GM23338 (cell line): Measurements from ENCODE around the gene DHPS. TPM values are rescaled to one million over a fixed set of nuclear protein-coding genes. Genes with fewer than 3 reads are reported as not detected.

ENCODE experiments used
- ATAC-seq: fragments of 200-7000 bp; cut with Tn5 transposase; 3 replicates; pipeline ENCODE4 v1.9.1; 2020
- DNase-seq: peaks from one replicate; pipeline ENCODE4 v3.0.0-alpha.2; 2015; ENCODE audit warnings: low spot score
- H2AFZ ChIP-seq: fragments of 200-600 bp; sonication (generic); 2 replicates; pipeline ENCODE4 v1.8.0; 2016; ENCODE audit warnings: antibody characterized with exemption, mild to moderate bottlenecking, moderate library complexity
- H3F3A ChIP-seq: fragments of 200-600 bp; sonication (generic); replicated peaks from 2 replicates; pipeline ENCODE4 v1.8.0; 2017; ENCODE audit warnings: antibody characterized with exemption, mixed run types, low read depth
- H3K27ac ChIP-seq: fragments of 200-600 bp; sonication (generic); 2 replicates; pipeline ENCODE4 v1.6.1; 2016; ENCODE audit warnings: low read depth
- H3K27me3 ChIP-seq: fragments of 200-600 bp; sonication (generic); 2 replicates; pipeline ENCODE4 v1.8.0; 2016; ENCODE audit warnings: mild to moderate bottlenecking, mixed run types, moderate library complexity; ENCODE audit not compliant: insufficient read depth
- H3K36me3 ChIP-seq: fragments of 200-600 bp; sonication (generic); 2 replicates; pipeline ENCODE4 v1.8.0; 2016; ENCODE audit warnings: mild to moderate bottlenecking; ENCODE audit not compliant: insufficient read depth
- H3K4me1 ChIP-seq: fragments of 200-600 bp; sonication (generic); 2 replicates; pipeline ENCODE4 v1.8.0; 2016; ENCODE audit warnings: mild to moderate bottlenecking, moderate library complexity; ENCODE audit not compliant: insufficient read depth
- H3K4me2 ChIP-seq: fragments of 200-600 bp; sonication (generic); 2 replicates; pipeline ENCODE4 v1.7.1; 2017; ENCODE audit warnings: mixed run types
- H3K4me3 ChIP-seq: fragments of 200-600 bp; sonication (generic); 2 replicates; pipeline ENCODE4 v1.6.1; 2016; ENCODE audit warnings: mixed run types
- H3K79me2 ChIP-seq: fragments of 200-600 bp; sonication (generic); replicated peaks from 2 replicates; pipeline ENCODE4 v1.8.0; 2017; ENCODE audit warnings: mild to moderate bottlenecking; ENCODE audit not compliant: insufficient read depth
- H3K9me2 ChIP-seq: fragments of 200-600 bp; sonication (generic); 2 replicates; pipeline ENCODE4 v1.8.0; 2017; ENCODE audit not compliant: insufficient read depth
- H4K20me1 ChIP-seq: fragments of 200-600 bp; sonication (generic); replicated peaks from 2 replicates; pipeline ENCODE4 v1.8.0; 2017; ENCODE audit warnings: mild to moderate bottlenecking; ENCODE audit not compliant: insufficient read depth
- H3K27ac Mint-ChIP-seq: 2 replicates; pipeline ENCODE4 v1.8.0; 2020; ENCODE audit warnings: inconsistent platforms, mild to moderate bottlenecking, moderate library complexity, mixed read lengths
- H3K27me3 Mint-ChIP-seq: 3 replicates; pipeline ENCODE4 v1.8.0; 2022; ENCODE audit warnings: low read depth, mild to moderate bottlenecking, moderate library complexity, mixed read lengths, inconsistent platforms; ENCODE audit not compliant: insufficient read depth, poor library complexity
- H3K36me3 Mint-ChIP-seq: 3 replicates; pipeline ENCODE4 v1.8.0; 2021; ENCODE audit warnings: low read depth, mild to moderate bottlenecking, inconsistent platforms, moderate library complexity, mixed read lengths
- H3K4me1 Mint-ChIP-seq: 3 replicates; pipeline ENCODE4 v1.8.0; 2020; ENCODE audit warnings: mild to moderate bottlenecking, inconsistent platforms, mixed read lengths
- H3K4me3 Mint-ChIP-seq: 3 replicates; pipeline ENCODE4 v1.8.0; 2021; ENCODE audit warnings: moderate library complexity, mild to moderate bottlenecking, inconsistent platforms, mixed read lengths
- H3K9me3 Mint-ChIP-seq: 3 replicates; pipeline ENCODE4 v1.8.0; 2020; ENCODE audit warnings: moderate library complexity, mild to moderate bottlenecking, inconsistent platforms, mixed read lengths
- CREB1 ChIP-seq: fragments of 250-450 bp; sonication (Bioruptor Pico); IDR thresholded peaks from 2 replicates; pipeline ENCODE4 v1.5.0; 2020; ENCODE audit warnings: low read depth, mild to moderate bottlenecking, moderate library complexity
- CTCF ChIP-seq, 2 experiments: fragments of 200-600 bp in 1 of 2; sonication (generic) in 1 of 2; conservative IDR thresholded peaks; 2 replicates each; pipeline versions ENCODE4 v1.5.1 to v1.6.1; 2016 to 2017; ENCODE audit warnings: antibody characterized with exemption in 2 of 2, low read depth in 2 of 2, mild to moderate bottlenecking in 2 of 2, moderate library complexity in 1 of 2
- ETS1 ChIP-seq: IDR thresholded peaks from 2 replicates; pipeline ENCODE4 v1.6.1; 2016; ENCODE audit warnings: antibody characterized with exemption
- EZH2 ChIP-seq: fragments of 200-600 bp; sonication (generic); IDR thresholded peaks from one replicate; pipeline ENCODE4 v1.8.0; 2017; ENCODE audit warnings: antibody characterized with exemption, mild to moderate bottlenecking, low read depth; ENCODE audit not compliant: unreplicated experiment
- EZH2phosphoT487 ChIP-seq: fragments of 200-600 bp; sonication (generic); IDR thresholded peaks from one replicate; pipeline ENCODE4 v1.8.1; 2018; ENCODE audit warnings: antibody characterized with exemption; ENCODE audit not compliant: unreplicated experiment
- JUNB ChIP-seq: IDR thresholded peaks from one replicate; pipeline ENCODE4 v1.6.1; 2016; ENCODE audit warnings: antibody characterized with exemption; ENCODE audit not compliant: unreplicated experiment
- NANOG ChIP-seq: IDR thresholded peaks from 2 replicates; pipeline ENCODE4 v1.6.1; 2016; ENCODE audit warnings: antibody characterized with exemption, borderline replicate concordance
- POLR2AphosphoS5 ChIP-seq: IDR thresholded peaks from 2 replicates; pipeline ENCODE4 v1.6.1; 2016; ENCODE audit warnings: antibody characterized with exemption, low read depth
- REST ChIP-seq: IDR thresholded peaks from one replicate; pipeline ENCODE4 v1.6.1; 2018; ENCODE audit warnings: antibody characterized with exemption; ENCODE audit not compliant: unreplicated experiment
- STAT1 ChIP-seq: IDR thresholded peaks from one replicate; pipeline ENCODE4 v1.6.1; 2016; ENCODE audit warnings: antibody characterized with exemption; ENCODE audit not compliant: unreplicated experiment
- ZNF114 ChIP-seq: fragments of 250-450 bp; sonication (Bioruptor Pico); IDR thresholded peaks from 2 replicates; pipeline ENCODE4 v1.5.0; 2020; ENCODE audit warnings: mild to moderate bottlenecking, moderate library complexity
- ZNF331 ChIP-seq: fragments of 250-450 bp; sonication (Bioruptor Pico); IDR thresholded peaks from 2 replicates; pipeline ENCODE4 v1.5.0; 2020; ENCODE audit warnings: low read depth, mild to moderate bottlenecking, moderate library complexity
- ZNF462 ChIP-seq: fragments of 250-450 bp; sonication (Bioruptor Pico); IDR thresholded peaks from 2 replicates; pipeline ENCODE4 v1.5.0; 2020; ENCODE audit warnings: mild to moderate bottlenecking, moderate library complexity
- polyA plus RNA-seq: library from polyadenylated mRNA; unstranded; fragments of >200 nt; fragmentation: Nextera tagmentation; extraction: Ambion mirVana; gene quantifications from 2 replicates; pipeline ENCODE4 v1.2.1, GENCODE V29; 2016
- total RNA-seq: library from RNA; depleted of rRNA; stranded (reverse); fragments of >200 nt; shearing (Covaris generic); gene quantifications from 2 replicates; pipeline ENCODE4 v1.2.3, GENCODE V29; 2014

DHPS gene
- total and polyA plus RNA-seq, 2 experiments from 2014 or later: 85.4 to 126 TPM

- peaks cover 19% of the 10 kb centered on the region for H3K27me3 Mint-ChIP-seq
- peaks cover 29% of the 10 kb centered on the region for H3K4me1 Mint-ChIP-seq
- no peak for TF ChIP-seq EZH2phosphoT487
- TF ChIP-seq CTCF (conservative IDR thresholded peaks at IDR 0.05; ENCODE audit: low read depth in 2 of 2): no peak
- TF ChIP-seq ZNF331: no peak
- TF ChIP-seq STAT1: no peak
- no peak for TF ChIP-seq REST
- TF ChIP-seq NANOG: no peak
- no peak for TF ChIP-seq ZNF462 (CRISPR knock-in tag)
- TF ChIP-seq ETS1: no peak
- TF ChIP-seq JUNB: no peak
- TF ChIP-seq EZH2: no peak
- TF ChIP-seq ZNF114 (CRISPR knock-in tag): no peak
- no peak for TF ChIP-seq CREB1 (CRISPR knock-in tag)
- no peak for TF ChIP-seq POLR2AphosphoS5
- peak overlapping the region; percentile 56; the same call in 1 of the 2 replicates for H3K27ac Mint-ChIP-seq
- no peak overlapping the region for H3K27ac ChIP-seq
- H3K4me2 ChIP-seq: no peak overlapping the region
- H4K20me1 ChIP-seq: no peaks in the 10 kb centered on the region; the same call in 1 of the 2 replicates
- H3F3A ChIP-seq: peaks cover 14% of the 10 kb centered on the region; the same call in 1 of the 2 replicates
- H3K36me3 ChIP-seq: 0 out of 2 replicates have a peak, but pooled peaks cover 5% of the 10 kb centered on the region
- H3K36me3 Mint-ChIP-seq: peaks cover 30% of the 10 kb centered on the region
- H3K4me3 ChIP-seq: no peak overlapping the region
- H2AFZ ChIP-seq: no peak overlapping the region
- H3K79me2 ChIP-seq: peaks cover 19% of the 10 kb centered on the region
- no peaks in the 10 kb centered on the region for H3K27me3 ChIP-seq
- peaks cover 17% of the 10 kb centered on the region for H3K4me1 ChIP-seq
- no peaks in the 10 kb centered on the region for H3K9me2 ChIP-seq
- ATAC-seq (peak; percentile 88), DNase-seq (peak; percentile 97)
- H3K4me3 Mint-ChIP-seq: peak overlapping the region; percentile 97; the same call in 2 of the 3 replicates
- H3K9me3 Mint-ChIP-seq: no peaks in the 10 kb centered on the region; the same call in 2 of the 3 replicates
Observed at GRCh38 chr19:12664406-12665280, 17.0 kb downstream of the DHPS start.
